Erythroblast (primary cell): ENCODE measurements around the gene CNTFR.

Experiments
- DNase-seq, 2 experiments: peaks; one replicate each; lab custom pipeline; 2025; lab: John Stamatoyannopoulos, UW
- GATA1 ChIP-seq: IDR thresholded peaks from 2 replicates; pipeline ENCODE4 v1.6.1; 2011; ENCODE audit warnings: low read depth, mild to moderate bottlenecking, control low read depth, low read length, moderate library complexity
- POLR2A ChIP-seq: IDR thresholded peaks from 2 replicates; pipeline ENCODE4 v1.6.1; 2011; ENCODE audit warnings: mild to moderate bottlenecking, low read length

Gene CNTFR

GRCh38 chr9:34607331-34607730 is 17.8 kb upstream of the CNTFR start:
- no peak for TF ChIP-seq POLR2A
- TF ChIP-seq GATA1, result no peak
- DNase-seq, result no peak

GRCh38 chr9:34606905-34607304 is 17.4 kb upstream of the CNTFR start:
- DNase-seq, result no peak
- no peak for TF ChIP-seq GATA1
- TF ChIP-seq POLR2A, result no peak

- DNase-seq, result no peak
- TF ChIP-seq POLR2A (no peak), GATA1 (no peak)
Measured at GRCh38 chr9:34606190-34606589, 16.7 kb upstream of the CNTFR start.

- TF ChIP-seq GATA1 (no peak), POLR2A (no peak)
- peak; percentile 71 to 84 for DNase-seq
Measured at GRCh38 chr9:34603610-34604231, 14.2 kb upstream of the CNTFR start.

GRCh38 chr9:34601937-34602573 is 12.5 kb upstream of the CNTFR start:
- no peak for DNase-seq
- no peak for TF ChIP-seq POLR2A
- TF ChIP-seq GATA1, result no peak

- no peak for DNase-seq
- TF ChIP-seq POLR2A (no peak), GATA1 (no peak)
Measured at GRCh38 chr9:34600908-34601307, 11.4 kb upstream of the CNTFR start.

GRCh38 chr9:34599546-34599945 is 10.0 kb upstream of the CNTFR start:
- TF ChIP-seq POLR2A (no peak), GATA1 (no peak)
- DNase-seq, result no peak

- TF ChIP-seq POLR2A (no peak), GATA1 (no peak)
Measured at GRCh38 chr9:34594177-34594576, 4.7 kb upstream of the CNTFR start.

GRCh38 chr9:34592895-34593601 is 3.5 kb upstream of the CNTFR start:
- no peak for DNase-seq
- TF ChIP-seq GATA1 (no peak), POLR2A (no peak)

More at GRCh38 chr9:34594177-34594576, 4.7 kb upstream of the CNTFR start:
- DNase-seq, result no peak

- TF ChIP-seq GATA1 (no peak), POLR2A (no peak)
- no peak for DNase-seq
Measured at GRCh38 chr9:34591917-34592866, 2.7 kb upstream of the CNTFR start.

- TF ChIP-seq POLR2A, result no peak
- DNase-seq, result peak; percentile 71 to 85
Measured at GRCh38 chr9:34591248-34591916, 1.9 kb upstream of the CNTFR start.

- no peak for DNase-seq
- no peak for TF ChIP-seq POLR2A
- TF ChIP-seq GATA1, result no peak
Measured at GRCh38 chr9:34590381-34591247, 1.1 kb upstream of the CNTFR start.
